Measurements from ENCODE around the gene GULP1. TPM values are rescaled to one million over a fixed set of nuclear protein-coding genes. Genes with fewer than 3 reads are reported as not detected.

Gene GULP1
- polyA plus RNA-seq, 1 donor from 2014 or later = 10.2 TPM

- H4K20me1 ChIP-seq (ENCODE audit: insufficient read depth) = no peaks in the 10 kb centered on the region
- H3K27ac ChIP-seq (ENCODE audit: low read length) = no peak overlapping the region
- TF ChIP-seq RAD21 (conservative IDR thresholded peaks at IDR 0.05) = no peak
- no peak for TF ChIP-seq POLR2AphosphoS5 (IDR thresholded peaks at IDR 0.05)
- TF ChIP-seq SMC3 (conservative IDR thresholded peaks at IDR 0.05; ENCODE audit: poor library complexity) = no peak
- no peak for TF ChIP-seq CTCF (IDR thresholded peaks at IDR 0.05; ENCODE audit: poor library complexity, severe bottlenecking)
- no peak for TF ChIP-seq EP300 (conservative IDR thresholded peaks at IDR 0.05; ENCODE audit: poor library complexity, severe bottlenecking)
- no peak for TF ChIP-seq TAF1 (IDR thresholded peaks at IDR 0.05; ENCODE audit: low read depth)
- no peaks in the 10 kb centered on the region for H3F3A ChIP-seq (ENCODE audit: insufficient read depth, low read length, poor library complexity, severe bottlenecking)
- H3K4me3 ChIP-seq (ENCODE audit: low read length) = no peak overlapping the region
- H3K9me2 ChIP-seq (ENCODE audit: insufficient read depth, low read length) = no peaks in the 10 kb centered on the region
- no peaks in the 10 kb centered on the region for H3K79me2 ChIP-seq (replicated peaks; ENCODE audit: insufficient read depth, low read length)
- no peaks in the 10 kb centered on the region for H3K9me3 ChIP-seq (ENCODE audit: low read length)
- H3K9ac ChIP-seq (ENCODE audit: low read length) = no peak overlapping the region
- H3K27me3 ChIP-seq (ENCODE audit: insufficient read depth, low read depth, low read length) = no peaks in the 10 kb centered on the region
- H2AFZ ChIP-seq (ENCODE audit: low read depth, low read length) = no peak overlapping the region
- H3K36me3 ChIP-seq (ENCODE audit: insufficient read depth, low read length) = no peaks in the 10 kb centered on the region
- H3K4me2 ChIP-seq (ENCODE audit: low read length) = no peak overlapping the region
Observed at GRCh38 chr2:188422726-188423125, 131.1 kb downstream of the GULP1 start.

GRCh38 chr2:188425266-188425665 is 133.6 kb downstream of the GULP1 start:
- no peak overlapping the region for H3K27ac ChIP-seq (ENCODE audit: low read length)
- no peaks in the 10 kb centered on the region for H3K79me2 ChIP-seq (replicated peaks; ENCODE audit: insufficient read depth, low read length)
- no peak overlapping the region for H3K4me2 ChIP-seq (ENCODE audit: low read length)
- no peaks in the 10 kb centered on the region for H3F3A ChIP-seq (ENCODE audit: insufficient read depth, low read length, poor library complexity, severe bottlenecking)
- no peaks in the 10 kb centered on the region for H3K27me3 ChIP-seq (ENCODE audit: insufficient read depth, low read depth, low read length)
- H4K20me1 ChIP-seq (ENCODE audit: insufficient read depth) = no peaks in the 10 kb centered on the region
- no peaks in the 10 kb centered on the region for H3K36me3 ChIP-seq (ENCODE audit: insufficient read depth, low read length)
- no peaks in the 10 kb centered on the region for H3K9me3 ChIP-seq (ENCODE audit: low read length)
- H3K9me2 ChIP-seq (ENCODE audit: insufficient read depth, low read length) = no peaks in the 10 kb centered on the region
- no peak for TF ChIP-seq REST (IDR thresholded peaks at IDR 0.05; ENCODE audit: borderline replicate concordance)
- TF ChIP-seq CTCF (IDR thresholded peaks at IDR 0.05; ENCODE audit: poor library complexity, severe bottlenecking) = no peak
- no peak for TF ChIP-seq TAF1 (IDR thresholded peaks at IDR 0.05; ENCODE audit: low read depth)
- H3K4me3 ChIP-seq (ENCODE audit: low read length) = no peak overlapping the region
- no peak overlapping the region for H3K9ac ChIP-seq (ENCODE audit: low read length)
- no peak overlapping the region for H2AFZ ChIP-seq (ENCODE audit: low read depth, low read length)

Data from neural cell (in vitro differentiated cells).